Activated naive CD4-positive, alpha-beta T cell treated with anti-CD3 and anti-CD28 coated beads, Interleukin-2, amount 50 U/mL, for 16 hours (primary cell): ENCODE results near the gene NRAP.

ENCODE experiments used
- DNase-seq: peaks from one replicate; pipeline ENCODE4 v3.0.0-alpha.2; 2020

Gene NRAP

DNA sequence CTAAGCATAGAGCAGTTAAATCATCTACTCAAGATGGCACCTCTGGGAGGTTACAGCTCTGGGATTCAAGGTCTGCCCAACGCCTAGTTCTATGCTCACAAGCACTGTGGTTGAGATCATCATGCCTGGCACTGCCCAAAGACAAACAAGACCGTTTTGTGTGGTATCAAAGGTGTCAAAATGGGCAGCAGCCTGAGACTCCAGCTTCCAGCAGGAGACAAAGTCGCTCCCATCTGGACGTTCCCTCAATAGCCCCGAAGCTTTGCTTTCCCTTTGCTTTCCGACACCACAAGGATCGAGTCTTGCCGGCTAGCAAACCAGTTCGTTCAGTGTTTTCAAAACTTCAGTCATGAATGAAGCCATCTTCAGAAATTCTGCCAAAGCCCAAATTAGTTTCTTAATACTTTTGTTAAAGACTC is 105.9 kb downstream of the NRAP start:
- DNase-seq: no peak

DNA sequence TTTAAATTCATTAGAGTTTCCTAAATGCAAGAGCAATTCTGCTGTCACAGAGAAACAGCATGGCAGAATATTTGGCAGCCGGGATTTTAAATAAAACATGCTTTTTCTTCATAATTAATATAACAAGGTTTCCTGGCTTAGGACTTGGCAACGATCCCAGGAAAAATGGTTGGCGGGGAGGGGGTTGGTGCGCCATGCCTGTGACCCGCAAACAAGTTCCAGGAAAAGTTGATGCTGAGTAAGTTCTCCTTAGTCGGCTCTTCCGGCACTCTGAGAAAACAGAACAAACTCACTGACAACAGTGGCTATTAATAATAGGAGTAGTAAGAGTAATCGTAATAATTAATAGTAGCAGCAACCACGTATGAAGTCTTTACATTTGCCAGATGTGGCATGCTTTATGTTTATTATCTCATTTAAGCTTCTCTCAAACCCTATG is 106.4 kb downstream of the NRAP start:
- DNase-seq: no peak

DNA sequence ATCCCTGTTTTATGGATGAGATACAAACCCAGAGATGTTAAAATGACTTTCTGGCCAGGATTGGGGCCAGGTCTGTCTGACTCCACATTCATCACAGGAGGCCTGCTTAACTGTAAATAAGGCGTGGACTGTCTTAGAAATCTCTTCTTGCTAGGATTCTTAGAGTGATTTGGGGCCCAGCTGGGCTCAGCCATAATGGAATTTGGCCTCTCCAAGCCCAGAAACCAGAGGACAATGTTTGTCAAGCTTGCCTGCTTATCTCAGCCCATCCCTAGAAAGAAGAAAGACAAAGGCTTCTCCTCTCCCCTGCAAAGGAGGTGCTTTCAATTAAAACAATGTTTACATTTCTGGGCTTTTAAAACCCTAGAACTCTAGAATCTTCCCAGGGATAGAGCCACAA is 108.1 kb downstream of the NRAP start:
- no peak for DNase-seq

- DNase-seq: no peak
These were observed 108.6 kb downstream of the NRAP start for GRCh38 chr10:113555245-113555644.

DNA sequence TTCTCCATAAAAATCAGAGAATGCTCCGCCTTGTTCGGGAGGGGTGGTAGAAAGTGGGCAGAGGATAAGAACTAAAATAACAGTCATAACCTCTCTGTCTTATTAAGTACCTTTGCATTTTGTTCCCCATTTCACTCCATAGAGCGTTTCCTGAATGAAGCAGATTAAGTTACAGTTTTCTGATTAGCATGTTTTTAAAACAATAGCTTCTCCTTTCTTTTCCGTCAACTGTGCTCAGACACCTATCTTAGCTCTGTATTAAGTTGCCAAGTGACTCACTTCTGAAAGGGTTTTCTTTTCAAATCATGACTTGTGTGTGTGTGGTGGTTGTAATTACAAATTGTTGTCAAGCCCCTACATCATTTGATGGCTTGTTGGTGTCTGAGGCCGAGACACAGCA is 109.6 kb downstream of the NRAP start:
- DNase-seq: no peak

DNA sequence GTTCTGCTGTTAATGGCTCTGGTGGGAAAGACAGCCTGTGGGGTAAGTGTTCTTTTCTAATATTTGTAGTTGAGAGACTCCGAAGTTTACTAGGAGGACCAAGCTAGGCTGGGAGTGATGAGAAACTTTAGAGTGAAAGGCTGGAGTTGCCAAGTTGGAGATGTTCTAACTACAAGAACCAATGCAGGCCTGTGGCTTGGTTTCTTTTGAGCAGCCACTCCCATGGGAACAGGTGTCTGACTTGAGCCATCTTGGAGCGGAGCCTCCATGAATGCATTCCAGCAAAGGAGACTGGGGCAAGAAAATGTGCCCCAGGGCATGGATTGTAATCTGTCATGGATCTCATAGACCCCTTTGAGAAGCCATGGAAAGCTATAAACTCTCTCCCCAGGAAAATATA is 110.7 kb downstream of the NRAP start:
- no peak for DNase-seq

- no peak for DNase-seq
These were observed 111.1 kb downstream of the NRAP start, which contains the start of gene HABP2 for GRCh38 chr10:113552701-113553100. TSS of gene HABP2 (plus strand) at chr10:113553053. CDS start at chr10:113553122, 69 bp downstream.

DNA sequence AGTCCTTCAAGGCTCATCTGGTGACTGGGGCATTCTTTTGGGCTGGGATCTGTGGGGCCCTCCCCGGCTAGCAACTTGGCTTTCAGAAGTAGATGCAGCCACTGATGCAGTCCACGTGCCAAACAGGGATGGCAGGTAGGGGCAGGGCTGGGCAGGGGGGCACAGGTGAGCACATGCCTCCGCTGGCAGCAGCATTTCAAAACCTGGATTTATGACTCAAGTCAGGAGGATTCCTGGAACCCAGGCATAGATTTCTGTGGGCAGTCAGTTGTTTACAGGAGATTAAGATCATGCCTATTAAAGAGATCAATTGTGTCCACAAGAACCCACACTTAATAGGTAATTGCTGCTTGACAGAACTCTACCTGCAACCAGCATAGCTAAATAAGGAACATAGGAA is 111.8 kb downstream of the NRAP start:
- no peak for DNase-seq

- no peak for DNase-seq
These were observed 113.5 kb downstream of the NRAP start for GRCh38 chr10:113550365-113550764.

GRCh38 chr10:113549856-113550255 is 114.0 kb downstream of the NRAP start:
- no peak for DNase-seq

DNA sequence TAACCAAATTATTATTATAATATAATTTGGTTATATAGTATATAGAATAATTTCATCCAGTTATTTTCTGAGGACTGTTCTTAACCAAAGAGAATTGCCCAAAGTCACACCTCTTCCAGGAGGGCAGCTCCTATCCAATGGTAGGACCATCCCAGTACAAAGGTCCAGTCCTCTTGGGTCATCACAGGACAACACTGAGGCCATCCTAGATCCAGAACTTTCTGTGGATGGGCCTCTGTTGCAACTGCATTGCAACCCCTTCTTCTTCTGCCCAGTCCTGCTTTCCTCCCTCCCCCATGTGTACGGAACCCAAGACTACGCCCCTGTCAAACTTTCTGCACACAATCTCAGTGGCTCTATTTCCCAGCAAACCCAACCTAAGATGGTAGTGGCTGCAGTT is 116.4 kb downstream of the NRAP start:
- DNase-seq: no peak

GRCh38 chr10:113544392-113544791 is 119.4 kb downstream of the NRAP start:
- no peak for DNase-seq

DNA sequence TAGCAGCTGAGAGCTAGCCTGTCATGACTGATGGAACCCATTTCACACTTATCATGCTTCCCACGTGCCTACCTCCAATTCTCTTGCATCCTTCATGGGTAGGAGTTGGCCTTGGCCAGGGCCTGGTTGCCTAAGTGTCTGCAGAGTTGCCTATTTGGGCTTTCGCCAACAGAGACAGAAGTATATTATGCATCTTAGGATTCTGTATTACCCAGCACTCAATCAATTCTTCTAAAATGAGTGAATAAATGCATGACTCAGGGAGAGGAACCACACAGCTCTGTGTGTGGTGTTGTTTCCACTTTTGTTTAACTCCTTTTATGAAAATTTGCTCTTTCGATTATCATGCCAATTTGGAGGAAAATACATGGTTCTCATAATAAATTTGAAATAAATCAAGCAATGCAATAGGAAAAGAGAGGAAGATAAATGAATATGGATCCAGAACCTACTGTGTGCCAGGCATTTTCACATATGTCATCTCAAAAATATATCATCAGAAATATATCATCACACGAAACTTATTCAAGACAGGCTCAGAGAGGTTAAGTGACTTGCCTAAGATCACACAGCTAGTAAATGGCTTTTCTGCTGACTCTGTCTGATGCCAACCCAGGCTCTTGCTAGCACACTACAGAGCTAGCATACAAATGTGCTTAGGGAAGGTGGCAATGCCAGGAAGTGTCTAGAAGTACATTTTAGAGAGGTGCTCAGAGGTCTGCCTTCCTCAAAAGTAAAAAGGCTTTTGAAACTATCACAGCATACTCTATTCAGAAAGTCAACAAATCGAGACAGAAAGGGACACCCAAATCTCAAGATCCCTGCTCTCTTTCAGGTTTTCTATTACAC is 120.5 kb downstream of the NRAP start:
- no peak for DNase-seq

DNA sequence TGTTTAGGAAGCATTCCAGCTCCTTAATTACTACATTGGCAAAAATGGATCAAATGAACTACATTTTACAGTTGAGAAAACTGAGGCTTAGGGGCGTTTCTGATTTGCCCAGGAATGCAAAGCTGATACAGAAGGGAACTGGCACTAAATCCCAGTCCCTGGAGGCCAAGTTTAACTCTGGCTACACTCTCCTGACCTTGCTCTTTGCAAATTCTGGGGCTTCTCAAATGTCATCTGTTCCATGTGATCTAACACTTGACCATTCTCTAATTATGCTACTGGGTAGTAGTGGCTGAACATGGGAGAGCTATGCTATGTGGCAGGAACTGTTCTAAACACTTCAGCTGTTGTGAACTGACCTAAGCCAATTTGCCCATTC is 122.3 kb downstream of the NRAP start:
- DNase-seq: no peak

DNA sequence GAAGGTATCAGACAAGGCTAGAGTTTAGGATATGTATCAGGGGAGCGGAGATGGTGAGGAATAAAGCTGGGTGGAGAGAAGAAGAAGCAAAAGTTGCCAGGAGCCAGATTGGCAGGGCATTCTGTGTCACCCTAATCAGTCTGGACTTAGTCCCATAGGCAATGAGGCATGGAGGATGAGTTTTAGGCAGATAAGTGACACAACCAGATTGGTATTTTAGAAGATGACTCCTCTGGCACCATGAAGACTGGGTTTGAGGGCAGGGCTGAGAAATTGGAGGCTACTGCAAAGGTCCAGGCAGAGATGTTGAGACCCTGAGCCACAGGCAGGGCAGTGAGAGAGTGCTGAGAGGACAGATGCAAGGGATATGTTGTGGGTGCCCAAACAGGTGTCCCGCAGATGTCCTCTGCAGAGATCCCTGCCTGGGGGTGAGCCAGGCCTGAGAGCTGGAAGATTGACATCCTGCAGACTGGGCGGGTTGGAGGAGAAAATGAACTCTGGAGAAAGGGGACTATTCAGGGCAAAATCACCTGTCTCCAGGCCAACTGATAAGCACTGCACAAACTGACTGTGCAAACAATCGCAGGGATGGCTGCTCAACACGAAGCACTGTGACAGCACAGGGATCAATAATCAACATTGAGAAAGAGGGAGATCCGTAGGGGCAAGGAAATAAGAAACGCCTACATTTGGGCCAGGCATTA is 122.8 kb downstream of the NRAP start:
- no peak for DNase-seq

DNA sequence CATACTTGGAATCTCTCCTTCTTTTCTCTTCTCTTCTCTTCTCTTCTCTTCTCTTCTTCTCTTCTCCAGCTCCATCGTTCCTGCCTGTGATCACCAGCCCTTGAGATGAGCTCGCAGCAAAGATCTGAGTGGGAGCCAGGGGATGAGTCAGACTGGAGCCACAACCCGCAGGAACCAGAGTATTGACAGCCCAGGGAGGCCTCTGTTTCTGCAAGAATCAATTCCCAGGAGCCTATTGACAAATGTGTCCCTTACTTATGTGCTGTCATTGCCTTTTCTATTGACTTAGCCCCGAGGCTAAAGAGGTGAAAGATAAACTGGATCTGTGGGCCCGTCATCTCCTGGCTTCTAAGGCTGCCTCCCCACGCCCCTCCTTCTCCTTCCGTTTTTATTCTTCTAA is 124.1 kb downstream of the NRAP start:
- DNase-seq: no peak
